Measurements from ENCODE around the gene A2M.

A2M gene

GRCh38 chr12:9127484-9127883, 11.8 kb upstream of the A2M start:
- Histone ChIP-seq H3K27me3 (replicated peaks; ENCODE audit: insufficient read depth, low read length) (no peaks in the 10 kb centered on the region), H3K9me3 (replicated peaks; ENCODE audit: insufficient read depth, low read length) (no peaks in the 10 kb centered on the region), H3K9me2 (replicated peaks; ENCODE audit: insufficient read depth, low read length) (no peaks in the 10 kb centered on the region), H3F3A (ENCODE audit: insufficient read depth, low read length) (no peaks in the 10 kb centered on the region), H3K4me3 (ENCODE audit: low read length) (no peak overlapping the region), H3K4me2 (ENCODE audit: low read depth, low read length) (no peak overlapping the region), H3K79me2 (ENCODE audit: low read length) (no peaks in the 10 kb centered on the region), H3K4me1 (ENCODE audit: low read length) (no peaks in the 10 kb centered on the region), H3K27ac (ENCODE audit: low read length) (no peak overlapping the region), H4K20me1 (ENCODE audit: insufficient read depth, low read length) (no peaks in the 10 kb centered on the region), H3K36me3 (replicated peaks; ENCODE audit: insufficient read depth, low read length) (no peaks in the 10 kb centered on the region), H3K9ac (ENCODE audit: low read length) (no peak overlapping the region), H2AFZ (ENCODE audit: low read length) (no peak overlapping the region)
- no peak for DNase-seq
- TF ChIP-seq EZH2 (optimal IDR thresholded peaks at IDR 0.05; ENCODE audit: low read depth, low read length) = no peak
- TF ChIP-seq CTCF (IDR thresholded peaks at IDR 0.05; ENCODE audit: low read length) = no peak
- no peak for TF ChIP-seq EZH2phosphoT487 (IDR thresholded peaks at IDR 0.05; ENCODE audit: low read length)

- no peak overlapping the region for H3K4me3 ChIP-seq (ENCODE audit: low read length)
- no peak overlapping the region for H3K27ac ChIP-seq (ENCODE audit: low read length)
- no peaks in the 10 kb centered on the region for H3K36me3 ChIP-seq (replicated peaks; ENCODE audit: insufficient read depth, low read length)
- no peaks in the 10 kb centered on the region for H3F3A ChIP-seq (ENCODE audit: insufficient read depth, low read length)
- no peaks in the 10 kb centered on the region for H3K9me3 ChIP-seq (replicated peaks; ENCODE audit: insufficient read depth, low read length)
- H4K20me1 ChIP-seq (ENCODE audit: insufficient read depth, low read length) = no peaks in the 10 kb centered on the region
- no peak overlapping the region for H3K9ac ChIP-seq (ENCODE audit: low read length)
- H2AFZ ChIP-seq (ENCODE audit: low read length) = no peak overlapping the region
- no peaks in the 10 kb centered on the region for H3K79me2 ChIP-seq (ENCODE audit: low read length)
- H3K4me2 ChIP-seq (ENCODE audit: low read depth, low read length) = no peak overlapping the region
- TF ChIP-seq CTCF (IDR thresholded peaks at IDR 0.05; ENCODE audit: low read length) (no peak), EZH2 (optimal IDR thresholded peaks at IDR 0.05; ENCODE audit: low read depth, low read length) (no peak), EZH2phosphoT487 (IDR thresholded peaks at IDR 0.05; ENCODE audit: low read length) (no peak)
- no peaks in the 10 kb centered on the region for H3K27me3 ChIP-seq (replicated peaks; ENCODE audit: insufficient read depth, low read length)
- H3K9me2 ChIP-seq (replicated peaks; ENCODE audit: insufficient read depth, low read length) = no peaks in the 10 kb centered on the region
- no peaks in the 10 kb centered on the region for H3K4me1 ChIP-seq (ENCODE audit: low read length)
- DNase-seq = no peak
Observed at GRCh38 chr12:9124383-9125031, 8.8 kb upstream of the A2M start.

GRCh38 chr12:9123781-9124382, 8.2 kb upstream of the A2M start:
- TF ChIP-seq EZH2phosphoT487 (IDR thresholded peaks at IDR 0.05; ENCODE audit: low read length) (no peak), EZH2 (optimal IDR thresholded peaks at IDR 0.05; ENCODE audit: low read depth, low read length) (no peak), CTCF (IDR thresholded peaks at IDR 0.05; ENCODE audit: low read length) (no peak)
- no peaks in the 10 kb centered on the region for H3K36me3 ChIP-seq (replicated peaks; ENCODE audit: insufficient read depth, low read length)
- no peaks in the 10 kb centered on the region for H3K4me1 ChIP-seq (ENCODE audit: low read length)
- no peaks in the 10 kb centered on the region for H4K20me1 ChIP-seq (ENCODE audit: insufficient read depth, low read length)
- no peaks in the 10 kb centered on the region for H3K9me2 ChIP-seq (replicated peaks; ENCODE audit: insufficient read depth, low read length)
- no peak overlapping the region for H2AFZ ChIP-seq (ENCODE audit: low read length)
- H3K27ac ChIP-seq (ENCODE audit: low read length) = no peak overlapping the region
- no peak for DNase-seq
- H3K9ac ChIP-seq (ENCODE audit: low read length) = no peak overlapping the region
- no peak overlapping the region for H3K4me3 ChIP-seq (ENCODE audit: low read length)
- no peaks in the 10 kb centered on the region for H3K79me2 ChIP-seq (ENCODE audit: low read length)
- no peaks in the 10 kb centered on the region for H3K27me3 ChIP-seq (replicated peaks; ENCODE audit: insufficient read depth, low read length)
- H3K9me3 ChIP-seq (replicated peaks; ENCODE audit: insufficient read depth, low read length) = no peaks in the 10 kb centered on the region
- no peak overlapping the region for H3K4me2 ChIP-seq (ENCODE audit: low read depth, low read length)
- no peaks in the 10 kb centered on the region for H3F3A ChIP-seq (ENCODE audit: insufficient read depth, low read length)
